PC-3 (cell line): Measurements from ENCODE around the gene LHFPL2.

Experiments used
- EZH2 ChIP-seq: fragments of 300-600 bp; sonication (generic); IDR thresholded peaks from one replicate; pipeline ENCODE4 v1.6.1; 2017; ENCODE audit warnings: antibody characterized with exemption, mild to moderate bottlenecking, low read length; ENCODE audit not compliant: unreplicated experiment
- EZH2phosphoT487 ChIP-seq: fragments of 300-600 bp; sonication (generic); IDR thresholded peaks from 2 replicates; pipeline ENCODE4 v1.6.1; 2018; ENCODE audit warnings: mild to moderate bottlenecking, antibody characterized with exemption, low read length, borderline replicate concordance
- TF ChIP-seq, protein P1 (sequence below): fragments of 300-600 bp; sonication (generic); conservative IDR thresholded peaks from 2 replicates; pipeline ENCODE4 v1.5.1; 2017; ENCODE audit warnings: antibody characterized with exemption, low read depth, mild to moderate bottlenecking, low read length

DNA sequence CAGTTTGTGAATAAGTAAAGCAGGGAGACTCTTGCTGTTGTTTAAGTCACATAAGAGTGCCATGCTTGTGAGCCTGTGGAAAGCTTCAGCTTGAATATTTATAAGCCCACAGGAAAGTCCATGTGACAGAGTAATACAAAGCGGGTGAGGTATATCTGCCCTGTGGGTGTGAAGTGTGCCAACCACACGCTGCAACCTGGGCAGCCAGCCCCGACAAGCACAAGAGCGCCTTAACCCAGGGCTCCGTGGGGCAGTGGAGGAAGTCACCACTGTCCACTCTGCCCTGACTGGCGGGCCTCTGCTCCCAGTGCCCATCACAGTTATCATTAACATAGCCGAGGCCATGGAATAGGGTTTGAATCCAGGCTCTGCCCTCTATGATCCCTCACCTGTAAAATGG is 155.9 kb downstream of the LHFPL2 start:
- TF ChIP-seq, protein P1, sequence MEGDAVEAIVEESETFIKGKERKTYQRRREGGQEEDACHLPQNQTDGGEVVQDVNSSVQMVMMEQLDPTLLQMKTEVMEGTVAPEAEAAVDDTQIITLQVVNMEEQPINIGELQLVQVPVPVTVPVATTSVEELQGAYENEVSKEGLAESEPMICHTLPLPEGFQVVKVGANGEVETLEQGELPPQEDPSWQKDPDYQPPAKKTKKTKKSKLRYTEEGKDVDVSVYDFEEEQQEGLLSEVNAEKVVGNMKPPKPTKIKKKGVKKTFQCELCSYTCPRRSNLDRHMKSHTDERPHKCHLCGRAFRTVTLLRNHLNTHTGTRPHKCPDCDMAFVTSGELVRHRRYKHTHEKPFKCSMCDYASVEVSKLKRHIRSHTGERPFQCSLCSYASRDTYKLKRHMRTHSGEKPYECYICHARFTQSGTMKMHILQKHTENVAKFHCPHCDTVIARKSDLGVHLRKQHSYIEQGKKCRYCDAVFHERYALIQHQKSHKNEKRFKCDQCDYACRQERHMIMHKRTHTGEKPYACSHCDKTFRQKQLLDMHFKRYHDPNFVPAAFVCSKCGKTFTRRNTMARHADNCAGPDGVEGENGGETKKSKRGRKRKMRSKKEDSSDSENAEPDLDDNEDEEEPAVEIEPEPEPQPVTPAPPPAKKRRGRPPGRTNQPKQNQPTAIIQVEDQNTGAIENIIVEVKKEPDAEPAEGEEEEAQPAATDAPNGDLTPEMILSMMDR, result no peak
- no peak for TF ChIP-seq EZH2
- no peak for TF ChIP-seq EZH2phosphoT487
